Measurements from ENCODE around the gene IQSEC2. TPM values are rescaled to one million over a fixed set of nuclear protein-coding genes. Genes with fewer than 3 reads are reported as not detected.
A peak's percentile ranks its signal among the peaks of the same experiment; 100 is the strongest.

Gene IQSEC2
- total and polyA plus RNA-seq, 2 experiments from 2014 or later, result 6.0 to 10.2 TPM

- 93 to 100% methylated on average over 3 of the region's 3 CpGs for WGBS, 2 experiments (ENCODE audit: low coverage in 1 of 2, low lambda C conversion rate in 2 of 2, missing lambda C conversion rate in 2 of 2)
- DNase-seq, result no peak
Measured at GRCh38 chrX:53300157-53300556, 18.8 kb upstream of the IQSEC2 start.

GRCh38 chrX:53294024-53294648 lies 12.8 kb upstream of the IQSEC2 start:
- H3K9me2 ChIP-seq (ENCODE audit: insufficient read depth), result no peaks in the 10 kb centered on the region
- in situ Hi-C loops (cut with MboI), result no loop called here
- H3K27ac ChIP-seq, result no peak overlapping the region
- H4K20me1 ChIP-seq (ENCODE audit: insufficient read depth), result no peaks in the 10 kb centered on the region
- no peak for TF ChIP-seq EZH2phosphoT487 (IDR thresholded peaks at IDR 0.05; ENCODE audit: insufficient read depth, low read depth)
- no peak for TF ChIP-seq EZH2 (IDR thresholded peaks at IDR 0.05; ENCODE audit: insufficient read depth, poor library complexity, severe bottlenecking)
- no peaks in the 10 kb centered on the region for H3K27me3 ChIP-seq (replicated peaks; ENCODE audit: insufficient read depth)
- no peaks in the 10 kb centered on the region for H3K9me3 ChIP-seq (ENCODE audit: low read depth)
- no peaks in the 10 kb centered on the region for H3K36me3 ChIP-seq (ENCODE audit: low read depth)
- no peak overlapping the region for H3K9ac ChIP-seq
- no peaks in the 10 kb centered on the region for H3K79me2 ChIP-seq (ENCODE audit: insufficient read depth)
- WGBS, 2 experiments (ENCODE audit: low coverage in 1 of 2, low lambda C conversion rate in 2 of 2, missing lambda C conversion rate in 2 of 2), result 94 to 97% methylated on average over 8 of the region's 8 CpGs
- no peak overlapping the region for H2AFZ ChIP-seq
- no peaks in the 10 kb centered on the region for H3K4me1 ChIP-seq (ENCODE audit: insufficient read depth)
- no peaks in the 10 kb centered on the region for H3F3A ChIP-seq (ENCODE audit: insufficient read depth)
- no peak overlapping the region for H3K4me3 ChIP-seq
- peak; percentile 14 for DNase-seq
- no peak overlapping the region for H3K4me2 ChIP-seq (ENCODE audit: unreplicated experiment)

More at GRCh38 chrX:53300157-53300556, 18.8 kb upstream of the IQSEC2 start:
- H2AFZ ChIP-seq, result no peak overlapping the region
- H3K4me2 ChIP-seq (ENCODE audit: unreplicated experiment), result no peak overlapping the region
- H3K27ac ChIP-seq, result no peak overlapping the region
- H3K36me3 ChIP-seq (ENCODE audit: low read depth), result no peaks in the 10 kb centered on the region
- no peak overlapping the region for H3K9ac ChIP-seq
- no peak for TF ChIP-seq EZH2 (IDR thresholded peaks at IDR 0.05; ENCODE audit: insufficient read depth, poor library complexity, severe bottlenecking)
- TF ChIP-seq EZH2phosphoT487 (IDR thresholded peaks at IDR 0.05; ENCODE audit: insufficient read depth, low read depth), result no peak
- H4K20me1 ChIP-seq (ENCODE audit: insufficient read depth), result no peaks in the 10 kb centered on the region
- H3K4me1 ChIP-seq (ENCODE audit: insufficient read depth), result no peaks in the 10 kb centered on the region
- H3K9me2 ChIP-seq (ENCODE audit: insufficient read depth), result no peaks in the 10 kb centered on the region
- in situ Hi-C loops (cut with MboI), result no loop called here
- no peaks in the 10 kb centered on the region for H3K79me2 ChIP-seq (ENCODE audit: insufficient read depth)
- H3K9me3 ChIP-seq (ENCODE audit: low read depth), result no peaks in the 10 kb centered on the region
- H3K4me3 ChIP-seq, result no peak overlapping the region
- no peaks in the 10 kb centered on the region for H3F3A ChIP-seq (ENCODE audit: insufficient read depth)
- H3K27me3 ChIP-seq (replicated peaks; ENCODE audit: insufficient read depth), result no peaks in the 10 kb centered on the region

- in situ Hi-C loops (cut with MboI), result no loop called here
- Histone ChIP-seq H3K27me3 (replicated peaks; ENCODE audit: insufficient read depth) (no peaks in the 10 kb centered on the region), H3K36me3 (ENCODE audit: low read depth) (no peaks in the 10 kb centered on the region), H3K79me2 (ENCODE audit: insufficient read depth) (no peaks in the 10 kb centered on the region), H3K4me2 (ENCODE audit: unreplicated experiment) (no peak overlapping the region), H3K4me3 (no peak overlapping the region), H3K9ac (no peak overlapping the region), H2AFZ (no peak overlapping the region), H4K20me1 (ENCODE audit: insufficient read depth) (no peaks in the 10 kb centered on the region), H3K9me2 (ENCODE audit: insufficient read depth) (no peaks in the 10 kb centered on the region), H3K27ac (no peak overlapping the region), H3K4me1 (ENCODE audit: insufficient read depth) (peaks cover 8% of the 10 kb centered on the region), H3F3A (ENCODE audit: insufficient read depth) (peaks cover 9% of the 10 kb centered on the region; the same call in 1 of the 2 replicates), H3K9me3 (ENCODE audit: low read depth) (no peaks in the 10 kb centered on the region)
- DNase-seq, result no peak
- WGBS, 2 experiments (ENCODE audit: low coverage in 1 of 2, low lambda C conversion rate in 2 of 2, missing lambda C conversion rate in 2 of 2), result 83 to 92% methylated on average over 2 to 3 of the region's 3 CpGs
- no peak for TF ChIP-seq EZH2 (IDR thresholded peaks at IDR 0.05; ENCODE audit: insufficient read depth, poor library complexity, severe bottlenecking)
- no peak for TF ChIP-seq EZH2phosphoT487 (IDR thresholded peaks at IDR 0.05; ENCODE audit: insufficient read depth, low read depth)
Measured at GRCh38 chrX:53291596-53291995, 10.2 kb upstream of the IQSEC2 start.

- 52 to 67% methylated on average over 4 to 6 of the region's 7 CpGs for WGBS, 2 experiments (ENCODE audit: low coverage in 1 of 2, low lambda C conversion rate in 2 of 2, missing lambda C conversion rate in 2 of 2)
Measured at GRCh38 chrX:53290441-53291041, 9.2 kb upstream of the IQSEC2 start.

More at GRCh38 chrX:53290441-53291041, 9.2 kb upstream of the IQSEC2 start:
- in situ Hi-C loops (cut with MboI), result no loop called here
- Histone ChIP-seq H3K27ac (no peak overlapping the region), H3K9me2 (ENCODE audit: insufficient read depth) (no peaks in the 10 kb centered on the region), H4K20me1 (ENCODE audit: insufficient read depth) (no peaks in the 10 kb centered on the region), H3K9me3 (ENCODE audit: low read depth) (no peaks in the 10 kb centered on the region), H3K27me3 (replicated peaks; ENCODE audit: insufficient read depth) (no peaks in the 10 kb centered on the region), H3F3A (ENCODE audit: insufficient read depth) (peaks cover 9% of the 10 kb centered on the region; the same call in 1 of the 2 replicates), H2AFZ (no peak overlapping the region), H3K4me2 (ENCODE audit: unreplicated experiment) (no peak overlapping the region), H3K4me3 (no peak overlapping the region), H3K4me1 (ENCODE audit: insufficient read depth) (peaks cover 8% of the 10 kb centered on the region), H3K36me3 (ENCODE audit: low read depth) (no peaks in the 10 kb centered on the region), H3K9ac (no peak overlapping the region), H3K79me2 (ENCODE audit: insufficient read depth) (no peaks in the 10 kb centered on the region)
- TF ChIP-seq EZH2phosphoT487 (IDR thresholded peaks at IDR 0.05; ENCODE audit: insufficient read depth, low read depth) (no peak), EZH2 (IDR thresholded peaks at IDR 0.05; ENCODE audit: insufficient read depth, poor library complexity, severe bottlenecking) (no peak)
- no peak for DNase-seq
